ENCODE results near the gene CDNF.

CDNF gene

DNA sequence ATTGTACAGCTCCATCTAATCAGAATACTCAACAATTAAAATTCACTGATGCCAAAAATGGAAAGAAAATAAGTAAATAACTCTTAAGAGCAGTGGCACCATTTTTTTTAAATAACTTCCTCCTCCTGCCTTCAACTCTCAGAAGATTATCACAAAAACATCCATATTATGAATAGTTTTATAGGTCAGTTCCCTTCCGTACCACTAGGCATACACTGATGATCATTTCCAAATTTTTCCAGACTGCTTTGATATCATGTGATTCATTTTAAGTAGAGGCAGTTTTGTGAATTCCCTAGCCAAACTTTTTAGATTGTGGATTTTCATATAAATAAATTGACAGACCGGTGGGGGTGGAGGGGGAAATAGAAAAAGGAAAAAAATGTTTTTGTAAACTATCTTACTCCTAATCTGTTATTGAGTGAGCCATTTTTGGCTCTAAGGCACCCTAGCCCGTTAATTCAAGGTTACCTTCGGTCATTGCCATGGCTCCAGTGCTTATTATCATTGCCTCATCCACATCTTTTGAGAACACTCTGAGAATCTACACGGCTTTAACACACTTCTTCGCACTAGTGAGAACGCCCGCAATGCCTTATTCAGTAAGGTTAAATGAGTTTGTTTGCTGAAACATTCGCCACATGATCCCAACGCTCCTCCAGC, 64.2 kb downstream of the CDNF start:
- DNase-seq (ENCODE audit: extremely low spot score): no peak
- POLR2A ChIA-PET: no interaction called here
- CTCF ChIA-PET: no interaction called here

DNA sequence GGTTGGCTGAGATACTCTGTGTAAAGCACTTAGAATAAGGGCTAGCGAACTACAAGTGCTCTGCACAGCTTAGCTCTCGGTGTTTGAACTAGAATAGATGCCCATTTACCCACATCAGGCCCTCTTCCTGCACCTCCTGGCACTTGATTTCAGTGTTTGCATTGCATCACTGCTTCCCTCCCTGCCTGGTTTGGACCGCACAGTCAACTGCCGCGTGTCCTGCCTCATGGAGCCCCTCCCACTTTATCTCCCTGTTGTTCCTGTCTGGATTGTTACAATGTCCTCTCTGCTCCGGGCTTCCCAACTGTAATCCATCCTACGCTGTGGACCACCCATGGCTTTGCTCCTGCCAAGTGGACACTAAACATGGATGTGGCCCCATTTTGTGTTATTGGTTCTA, 65.4 kb downstream of the CDNF start:
- TF ChIP-seq FOXK2 (IDR thresholded peaks at IDR 0.05): no peak
- TF ChIP-seq ZNF384 (IDR thresholded peaks at IDR 0.05): no peak
- TF ChIP-seq SUZ12 (IDR thresholded peaks at IDR 0.05): no peak
- no peak for TF ChIP-seq TARDBP (IDR thresholded peaks at IDR 0.05)
- no peak for TF ChIP-seq FOXM1 (IDR thresholded peaks at IDR 0.05; ENCODE audit: borderline replicate concordance)
- TF ChIP-seq SP1 (IDR thresholded peaks at IDR 0.05): no peak
- TF ChIP-seq ELF4 (IDR thresholded peaks at IDR 0.05): no peak
- TF ChIP-seq NFRKB (IDR thresholded peaks at IDR 0.05): no peak
- no peak for TF ChIP-seq ARNT (IDR thresholded peaks at IDR 0.05)
- TF ChIP-seq L3MBTL2 (conservative IDR thresholded peaks at IDR 0.05): no peak
- TF ChIP-seq, protein P1, sequence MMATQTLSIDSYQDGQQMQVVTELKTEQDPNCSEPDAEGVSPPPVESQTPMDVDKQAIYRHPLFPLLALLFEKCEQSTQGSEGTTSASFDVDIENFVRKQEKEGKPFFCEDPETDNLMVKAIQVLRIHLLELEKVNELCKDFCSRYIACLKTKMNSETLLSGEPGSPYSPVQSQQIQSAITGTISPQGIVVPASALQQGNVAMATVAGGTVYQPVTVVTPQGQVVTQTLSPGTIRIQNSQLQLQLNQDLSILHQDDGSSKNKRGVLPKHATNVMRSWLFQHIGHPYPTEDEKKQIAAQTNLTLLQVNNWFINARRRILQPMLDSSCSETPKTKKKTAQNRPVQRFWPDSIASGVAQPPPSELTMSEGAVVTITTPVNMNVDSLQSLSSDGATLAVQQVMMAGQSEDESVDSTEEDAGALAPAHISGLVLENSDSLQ (IDR thresholded peaks at IDR 0.05): no peak
- TF ChIP-seq FOXA1 (IDR thresholded peaks at IDR 0.05): no peak
- no peak for TF ChIP-seq LEF1 (IDR thresholded peaks at IDR 0.05; ENCODE audit: borderline replicate concordance)
- TF ChIP-seq CTBP1 (IDR thresholded peaks at IDR 0.05; ENCODE audit: borderline replicate concordance): no peak
- TF ChIP-seq HDGF (IDR thresholded peaks at IDR 0.05; ENCODE audit: borderline replicate concordance): no peak
- no peak for TF ChIP-seq BHLHE40 (IDR thresholded peaks at IDR 0.05; ENCODE audit: borderline replicate concordance)
- POLR2A ChIA-PET: no interaction called here
- no peak for DNase-seq (ENCODE audit: extremely low spot score)
- CTCF ChIA-PET: no interaction called here

More for the DNA sequence above, 64.2 kb downstream of the CDNF start:
- no peak for TF ChIP-seq L3MBTL2 (conservative IDR thresholded peaks at IDR 0.05)
- no peak for TF ChIP-seq FOXA1 (IDR thresholded peaks at IDR 0.05)
- TF ChIP-seq FOXK2 (IDR thresholded peaks at IDR 0.05): no peak
- no peak for TF ChIP-seq NFRKB (IDR thresholded peaks at IDR 0.05)
- TF ChIP-seq SP1 (IDR thresholded peaks at IDR 0.05): no peak
- TF ChIP-seq FOXM1 (IDR thresholded peaks at IDR 0.05; ENCODE audit: borderline replicate concordance): no peak
- no peak for TF ChIP-seq ZNF384 (IDR thresholded peaks at IDR 0.05)
- no peak for TF ChIP-seq HDGF (IDR thresholded peaks at IDR 0.05; ENCODE audit: borderline replicate concordance)
- TF ChIP-seq LEF1 (IDR thresholded peaks at IDR 0.05; ENCODE audit: borderline replicate concordance): no peak
- no peak for TF ChIP-seq ELF4 (IDR thresholded peaks at IDR 0.05)
- no peak for TF ChIP-seq ARNT (IDR thresholded peaks at IDR 0.05)
- no peak for TF ChIP-seq SUZ12 (IDR thresholded peaks at IDR 0.05)
- no peak for TF ChIP-seq TARDBP (IDR thresholded peaks at IDR 0.05)
- no peak for TF ChIP-seq BHLHE40 (IDR thresholded peaks at IDR 0.05; ENCODE audit: borderline replicate concordance)

DNA sequence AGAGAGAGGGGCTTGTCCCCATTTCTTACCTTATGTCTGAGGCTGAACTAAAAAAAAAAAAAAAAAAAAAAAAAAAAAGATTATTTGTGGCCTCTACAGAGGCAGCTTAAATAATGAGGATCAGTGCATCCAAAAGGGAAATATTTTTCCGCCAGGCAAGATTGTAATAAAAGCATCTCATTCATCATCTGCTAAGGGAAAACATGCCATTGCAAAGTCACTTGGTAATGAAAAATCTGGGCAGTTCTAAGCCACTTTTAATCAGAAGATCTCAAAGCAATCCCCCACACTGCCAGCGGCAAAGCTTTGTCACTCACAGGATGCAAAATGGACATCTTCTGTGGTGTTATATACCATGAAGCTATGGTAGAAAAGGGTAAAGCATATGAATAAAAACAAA, 66.9 kb downstream of the CDNF start:
- POLR2A ChIA-PET: no interaction called here
- CTCF ChIA-PET: no interaction called here
- no peak for TF ChIP-seq BHLHE40 (IDR thresholded peaks at IDR 0.05; ENCODE audit: borderline replicate concordance)
- TF ChIP-seq ZNF384 (IDR thresholded peaks at IDR 0.05): no peak
- no peak for TF ChIP-seq FOXM1 (IDR thresholded peaks at IDR 0.05; ENCODE audit: borderline replicate concordance)
- no peak for TF ChIP-seq SUZ12 (IDR thresholded peaks at IDR 0.05)
- no peak for TF ChIP-seq ARNT (IDR thresholded peaks at IDR 0.05)
- no peak for TF ChIP-seq NFRKB (IDR thresholded peaks at IDR 0.05)
- TF ChIP-seq FOXK2 (IDR thresholded peaks at IDR 0.05): no peak
- TF ChIP-seq, protein P1 (IDR thresholded peaks at IDR 0.05): no peak
- TF ChIP-seq FOXA1 (IDR thresholded peaks at IDR 0.05): no peak
- no peak for TF ChIP-seq CTBP1 (IDR thresholded peaks at IDR 0.05; ENCODE audit: borderline replicate concordance)
- no peak for DNase-seq (ENCODE audit: extremely low spot score)
